HEK293 (cell line): ENCODE data around the gene POLD2.

ENCODE experiments used
- CTCF ChIP-seq: fragments of 450-650 bp; formaldehyde crosslinking; IDR thresholded peaks from 2 replicates; pipeline ENCODE4 v1.5.1; 2016; ENCODE audit warnings: missing biosample characterization, missing genetic modification characterization
- SP2 ChIP-seq: fragments of 450-650 bp; formaldehyde crosslinking; IDR thresholded peaks from 2 replicates; pipeline ENCODE4 v1.5.1; 2016; ENCODE audit warnings: missing biosample characterization, missing genetic modification characterization
- YY1 ChIP-seq: fragments of 450-650 bp; formaldehyde crosslinking; IDR thresholded peaks from 2 replicates; pipeline ENCODE4 v1.5.1; 2018; ENCODE audit warnings: missing biosample characterization, missing genetic modification characterization
- ZBTB21 ChIP-seq: fragments of 450-650 bp; formaldehyde crosslinking; IDR thresholded peaks from 2 replicates; pipeline ENCODE4 v1.5.1; 2017; ENCODE audit warnings: missing biosample characterization, missing genetic modification characterization
- ZNF140 ChIP-seq: fragments of 450-650 bp; formaldehyde crosslinking; IDR thresholded peaks from 2 replicates; pipeline ENCODE4 v1.5.1; 2016; ENCODE audit warnings: missing biosample characterization, missing genetic modification characterization
- ZNF280D ChIP-seq: fragments of 450-650 bp; formaldehyde crosslinking; IDR thresholded peaks from 2 replicates; pipeline ENCODE4 v1.5.1; 2016; ENCODE audit warnings: missing biosample characterization, missing genetic modification characterization
- ZNF398 ChIP-seq: fragments of 450-650 bp; formaldehyde crosslinking; IDR thresholded peaks from 2 replicates; pipeline ENCODE4 v1.5.1; 2017; ENCODE audit warnings: missing biosample characterization, missing genetic modification characterization
- ZNF621 ChIP-seq: fragments of 450-650 bp; formaldehyde crosslinking; IDR thresholded peaks from 2 replicates; pipeline ENCODE4 v1.5.1; 2017; ENCODE audit warnings: missing biosample characterization, missing genetic modification characterization
- ZNF704 ChIP-seq: fragments of 450-650 bp; formaldehyde crosslinking; IDR thresholded peaks from 2 replicates; pipeline ENCODE4 v1.5.1; 2016; ENCODE audit warnings: missing biosample characterization, missing genetic modification characterization
- ZNF837 ChIP-seq: fragments of 450-650 bp; formaldehyde crosslinking; IDR thresholded peaks from 2 replicates; pipeline ENCODE4 v1.5.1; 2016; ENCODE audit warnings: missing biosample characterization, missing genetic modification characterization

DNA sequence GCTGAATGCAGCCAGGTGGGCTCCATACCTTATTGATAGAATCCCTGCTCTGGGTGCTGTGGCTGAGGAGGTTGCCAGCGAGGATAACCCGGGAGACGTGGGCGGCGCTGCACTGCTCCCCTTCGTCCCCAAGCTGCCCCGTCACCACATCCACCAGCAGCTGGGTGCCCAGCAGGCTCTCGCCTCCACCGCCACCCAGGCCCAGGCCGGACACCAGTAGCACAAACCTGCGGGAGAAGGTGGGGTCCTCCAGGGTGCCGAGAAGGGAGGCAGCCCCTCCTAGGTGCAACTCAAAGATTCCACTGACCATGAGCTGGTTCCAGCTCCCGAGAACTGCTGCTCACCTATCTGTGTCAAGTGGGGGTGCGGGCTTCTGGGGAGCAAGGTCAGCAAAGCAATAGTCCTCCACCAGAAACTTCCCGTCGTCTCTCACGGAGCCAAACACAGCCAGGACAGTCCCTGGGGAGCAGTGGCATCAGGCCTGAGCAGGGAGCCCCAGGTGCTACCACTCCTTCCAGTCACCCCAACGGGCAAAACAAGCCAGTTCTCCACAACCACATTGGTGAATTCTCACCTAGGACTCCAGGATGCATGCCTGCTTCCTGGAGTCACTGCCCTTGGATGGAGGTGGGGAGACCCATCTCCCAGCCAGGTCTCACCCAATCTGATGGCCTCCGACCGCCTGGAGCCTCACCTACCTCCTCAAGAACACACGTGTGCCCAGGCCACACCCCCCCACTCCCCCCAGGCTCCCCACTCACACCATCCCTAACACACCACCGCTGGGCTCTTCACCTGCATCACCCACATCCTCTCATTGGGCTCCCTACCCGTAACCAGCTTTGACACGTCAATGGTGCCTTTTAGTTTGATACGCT, 6.3 kb downstream of the POLD2 start:
- TF ChIP-seq ZBTB21 (tag by site-specific recombination): no peak
- TF ChIP-seq ZNF621 (tag by site-specific recombination): no peak
- TF ChIP-seq ZNF837 (tag by site-specific recombination): no peak
- no peak for TF ChIP-seq CTCF (tag by site-specific recombination)
- no peak for TF ChIP-seq ZNF140 (tag by site-specific recombination)
- no peak for TF ChIP-seq YY1 (tag by site-specific recombination)
- TF ChIP-seq ZNF398: no peak
- no peak for TF ChIP-seq ZNF280D (tag by site-specific recombination)
- TF ChIP-seq ZNF704: no peak
- no peak for TF ChIP-seq SP2 (tag by site-specific recombination)
